HepG2 (cell line): ENCODE results near the gene RAD23A. TPM values are rescaled to one million over a fixed set of nuclear protein-coding genes. Genes with fewer than 3 reads are reported as not detected.

Experiments used
- ARNT ChIP-seq: fragments of 450-650 bp; IDR thresholded peaks from 2 replicates; pipeline ENCODE4 v1.6.1; 2017
- BCL3 ChIP-seq: sonication (generic); formaldehyde crosslinking; IDR thresholded peaks from 2 replicates; pipeline ENCODE4 v1.5.1; 2020; ENCODE audit warnings: mild to moderate bottlenecking, missing genetic modification reagents, moderate library complexity
- MIXL1 ChIP-seq: IDR thresholded peaks from 2 replicates; pipeline ENCODE4 v1.6.1; 2016
- MTA3 ChIP-seq: sonication (generic); formaldehyde crosslinking; IDR thresholded peaks from 2 replicates; pipeline ENCODE4 v1.4.0; 2020; ENCODE audit warnings: missing genetic modification reagents
- MXD1 ChIP-seq: sonication (generic); formaldehyde crosslinking; IDR thresholded peaks from 2 replicates; pipeline ENCODE4 v1.4.0; 2020; ENCODE audit warnings: mild to moderate bottlenecking, missing genetic modification reagents
- MXD4 ChIP-seq: IDR thresholded peaks from 2 replicates; pipeline ENCODE4 v1.6.1; 2016; ENCODE audit warnings: mild to moderate bottlenecking, missing biosample characterization, missing genetic modification reagents
- MYNN ChIP-seq: sonication (generic); formaldehyde crosslinking; IDR thresholded peaks from 2 replicates; pipeline ENCODE4 v1.4.0; 2020; ENCODE audit warnings: mild to moderate bottlenecking, low read depth, missing genetic modification reagents
- NAIF1 ChIP-seq: sonication (generic); formaldehyde crosslinking; IDR thresholded peaks from 2 replicates; pipeline ENCODE4 v1.5.0; 2020; ENCODE audit warnings: mild to moderate bottlenecking, missing genetic modification reagents, borderline replicate concordance
- NFIC ChIP-seq: IDR thresholded peaks from 2 replicates; pipeline ENCODE4 v1.6.1; 2012; ENCODE audit warnings: mild to moderate bottlenecking, low read length, inconsistent platforms
- RBM22 ChIP-seq: fragments of 200-400 bp; formaldehyde crosslinking; optimal IDR thresholded peaks from 2 replicates; pipeline ENCODE3; 2017; ENCODE audit warnings: mild to moderate bottlenecking, low read length, moderate library complexity
- RCOR2 ChIP-seq: IDR thresholded peaks from 2 replicates; pipeline ENCODE4 v1.6.1; 2016; ENCODE audit warnings: missing biosample characterization, missing genetic modification reagents
- RNF219 ChIP-seq: sonication (generic); formaldehyde crosslinking; IDR thresholded peaks from 2 replicates; pipeline ENCODE4 v1.5.0; 2020; ENCODE audit warnings: mild to moderate bottlenecking, missing genetic modification reagents
- SIX1 ChIP-seq: sonication (generic); formaldehyde crosslinking; IDR thresholded peaks from 2 replicates; pipeline ENCODE4 v1.4.0; 2020; ENCODE audit warnings: missing genetic modification reagents, borderline replicate concordance
- SRSF4 ChIP-seq: fragments of 200-400 bp; formaldehyde crosslinking; IDR thresholded peaks from one replicate; pipeline ENCODE4 v1.6.1; 2018; ENCODE audit warnings: mild to moderate bottlenecking, low read depth, low read length, moderate library complexity; ENCODE audit not compliant: poor library complexity, severe bottlenecking
- SRSF9 ChIP-seq: fragments of 200-400 bp; formaldehyde crosslinking; IDR thresholded peaks from 2 replicates; pipeline ENCODE4 v1.6.1; 2018; ENCODE audit warnings: borderline replicate concordance, mild to moderate bottlenecking, low read depth, low read length; ENCODE audit not compliant: insufficient read depth, poor library complexity, severe bottlenecking
- YY1 ChIP-seq: IDR thresholded peaks from 2 replicates; pipeline ENCODE4 v1.6.1; 2011; ENCODE audit warnings: low read length, low read depth, moderate library complexity, mild to moderate bottlenecking; ENCODE audit not compliant: insufficient read depth, insufficient replicate concordance
- ZBTB3 ChIP-seq: sonication (generic); formaldehyde crosslinking; IDR thresholded peaks from 2 replicates; pipeline ENCODE4 v1.4.0; 2020; ENCODE audit warnings: low read depth, mild to moderate bottlenecking, moderate library complexity, missing genetic modification reagents, borderline replicate concordance
- ZFYVE20 ChIP-seq: sonication (generic); formaldehyde crosslinking; IDR thresholded peaks from 2 replicates; pipeline ENCODE4 v1.8.0; 2023; ENCODE audit warnings: low read depth, mild to moderate bottlenecking, moderate library complexity, missing genetic modification reagents, borderline replicate concordance
- ZNF224 ChIP-seq: sonication (generic); formaldehyde crosslinking; IDR thresholded peaks from 2 replicates; pipeline ENCODE4 v1.5.0; 2020; ENCODE audit warnings: mild to moderate bottlenecking, missing genetic modification reagents
- ZNF235 ChIP-seq: sonication (generic); formaldehyde crosslinking; IDR thresholded peaks from 2 replicates; pipeline ENCODE4 v1.8.1; 2023; ENCODE audit warnings: mild to moderate bottlenecking, missing genetic modification reagents, borderline replicate concordance
- ZNF414 ChIP-seq: sonication (generic); formaldehyde crosslinking; IDR thresholded peaks from 2 replicates; pipeline ENCODE4 v1.5.0; 2020; ENCODE audit warnings: missing genetic modification reagents
- ZNF773 ChIP-seq: sonication (generic); formaldehyde crosslinking; IDR thresholded peaks from 2 replicates; pipeline ENCODE4 v1.4.0; 2020; ENCODE audit warnings: missing genetic modification reagents, borderline replicate concordance
- ZNF781 ChIP-seq: sonication (generic); formaldehyde crosslinking; IDR thresholded peaks from 2 replicates; pipeline ENCODE4 v1.5.1; 2020; ENCODE audit warnings: borderline replicate concordance, mild to moderate bottlenecking, missing genetic modification reagents; ENCODE audit errors: not compliant biosample characterization
- ZNF878 ChIP-seq: sonication (generic); formaldehyde crosslinking; IDR thresholded peaks from 2 replicates; pipeline ENCODE4 v1.8.1; 2023; ENCODE audit warnings: mild to moderate bottlenecking, missing genetic modification reagents, moderate library complexity
- ZNF879 ChIP-seq: sonication (generic); formaldehyde crosslinking; IDR thresholded peaks from 2 replicates; pipeline ENCODE4 v1.8.1; 2023; ENCODE audit warnings: missing genetic modification reagents
- polyA plus RNA-seq, 8 experiments: library from polyadenylated mRNA; depleted of rRNA in 3 of 8; stranded (reverse) in 7 of 8; unstranded in 1 of 8; fragments of >200 nt; fragmentation: Illumina TruSeq in 4 of 8; extraction: Trizol in 4 of 8; gene quantifications; 2 replicates each; pipeline versions ENCODE4 v1.2.1 to v1.2.3, GENCODE V29; 2011 to 2016; ENCODE audit warnings: low read depth in 4 of 8, missing spikeins in 1 of 8, mixed read lengths in 1 of 8; ENCODE audit not compliant: insufficient read depth in 1 of 8
- total RNA-seq, 5 experiments: library from RNA; depleted of rRNA; stranded (reverse); fragments of >200 nt; fragmentation: Illumina TruSeq; extraction: Trizol; gene quantifications; 2 replicates each; pipeline ENCODE4 v1.2.3, GENCODE V29; 2016; ENCODE audit warnings: low read depth in 1 of 5

The RAD23A gene
- total and polyA plus RNA-seq, 2 of the 13 experiments (the other 11 are each of a cell fraction or from before 2014, with no cell fraction given): 42.5 to 54.2 TPM

- TF ChIP-seq RNF219: no peak
- TF ChIP-seq SRSF9: no peak
- no peak for TF ChIP-seq MTA3 (CRISPR knock-in tag)
- no peak for TF ChIP-seq RCOR2 (CRISPR knock-in tag)
- no peak for TF ChIP-seq YY1
- TF ChIP-seq ZNF414 (CRISPR knock-in tag): 0 out of 2 replicates have a peak, but pooled peaks have one; percentile 41
- no peak for TF ChIP-seq ZFYVE20 (CRISPR knock-in tag)
- no peak for TF ChIP-seq ARNT
- TF ChIP-seq MXD4: peak; percentile 95
- TF ChIP-seq NFIC: no peak
- no peak for TF ChIP-seq ZNF773 (CRISPR knock-in tag)
- TF ChIP-seq MIXL1 (CRISPR knock-in tag): no peak
- TF ChIP-seq ZNF781: peak; percentile 93
- no peak for TF ChIP-seq ZNF224 (CRISPR knock-in tag)
- TF ChIP-seq MYNN (CRISPR knock-in tag): no peak
- no peak for TF ChIP-seq SRSF4
- TF ChIP-seq NAIF1 (CRISPR knock-in tag): no peak
- no peak for TF ChIP-seq SIX1 (CRISPR knock-in tag)
- no peak for TF ChIP-seq RBM22
- no peak for TF ChIP-seq BCL3 (CRISPR knock-in tag)
- TF ChIP-seq ZNF235 (CRISPR knock-in tag): no peak
- no peak for TF ChIP-seq ZNF879 (CRISPR knock-in tag)
- no peak for TF ChIP-seq ZNF878 (CRISPR knock-in tag)
- TF ChIP-seq ZBTB3 (CRISPR knock-in tag): no peak; the same call in 1 of the 2 replicates
- peak; percentile 80 for TF ChIP-seq MXD1 (CRISPR knock-in tag)
Measured at GRCh38 chr19:12985049-12985776, 39.6 kb downstream of the RAD23A start (continued).
